ENCODE data around the gene SAMD4A.

SAMD4A gene

DNA sequence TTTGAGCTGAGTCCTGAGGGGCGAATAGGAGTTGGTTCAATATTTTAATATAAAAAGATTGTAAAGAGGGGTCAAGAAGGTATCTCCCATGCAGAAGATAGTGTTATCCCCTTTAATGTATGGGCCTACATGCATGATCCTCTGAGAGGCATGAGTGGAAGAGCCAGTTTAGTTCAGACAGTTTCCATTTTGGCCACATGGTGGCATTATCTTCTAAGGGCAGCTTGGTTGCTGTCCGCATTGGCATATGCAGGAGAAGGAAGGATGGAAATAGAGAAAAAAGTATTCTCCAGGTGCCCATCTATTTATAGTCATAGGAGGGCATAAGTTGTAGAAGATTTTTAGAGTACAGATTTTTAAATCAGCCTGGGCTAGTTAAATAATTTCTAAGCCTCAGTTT lies 5.4 kb downstream of the SAMD4A start:
- peaks cover 61% of the 10 kb centered on the region for H3K4me1 Mint-ChIP-seq
- H3K4me3 Mint-ChIP-seq, result no peak overlapping the region
- TF ChIP-seq, protein P1, sequence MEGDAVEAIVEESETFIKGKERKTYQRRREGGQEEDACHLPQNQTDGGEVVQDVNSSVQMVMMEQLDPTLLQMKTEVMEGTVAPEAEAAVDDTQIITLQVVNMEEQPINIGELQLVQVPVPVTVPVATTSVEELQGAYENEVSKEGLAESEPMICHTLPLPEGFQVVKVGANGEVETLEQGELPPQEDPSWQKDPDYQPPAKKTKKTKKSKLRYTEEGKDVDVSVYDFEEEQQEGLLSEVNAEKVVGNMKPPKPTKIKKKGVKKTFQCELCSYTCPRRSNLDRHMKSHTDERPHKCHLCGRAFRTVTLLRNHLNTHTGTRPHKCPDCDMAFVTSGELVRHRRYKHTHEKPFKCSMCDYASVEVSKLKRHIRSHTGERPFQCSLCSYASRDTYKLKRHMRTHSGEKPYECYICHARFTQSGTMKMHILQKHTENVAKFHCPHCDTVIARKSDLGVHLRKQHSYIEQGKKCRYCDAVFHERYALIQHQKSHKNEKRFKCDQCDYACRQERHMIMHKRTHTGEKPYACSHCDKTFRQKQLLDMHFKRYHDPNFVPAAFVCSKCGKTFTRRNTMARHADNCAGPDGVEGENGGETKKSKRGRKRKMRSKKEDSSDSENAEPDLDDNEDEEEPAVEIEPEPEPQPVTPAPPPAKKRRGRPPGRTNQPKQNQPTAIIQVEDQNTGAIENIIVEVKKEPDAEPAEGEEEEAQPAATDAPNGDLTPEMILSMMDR (IDR thresholded peaks at IDR 0.05; ENCODE audit: unreplicated experiment in 3 of 3), result peak in 2 of 3 experiments; percentile 27 to 42
- H3K27me3 Mint-ChIP-seq (ENCODE audit: low read depth), result peaks cover 4% of the 10 kb centered on the region
- no peak overlapping the region for H3K27ac Mint-ChIP-seq
- H3K9me3 Mint-ChIP-seq, result peaks cover 3% of the 10 kb centered on the region
- H3K36me3 Mint-ChIP-seq (ENCODE audit: low read depth), result peaks cover 24% of the 10 kb centered on the region

DNA sequence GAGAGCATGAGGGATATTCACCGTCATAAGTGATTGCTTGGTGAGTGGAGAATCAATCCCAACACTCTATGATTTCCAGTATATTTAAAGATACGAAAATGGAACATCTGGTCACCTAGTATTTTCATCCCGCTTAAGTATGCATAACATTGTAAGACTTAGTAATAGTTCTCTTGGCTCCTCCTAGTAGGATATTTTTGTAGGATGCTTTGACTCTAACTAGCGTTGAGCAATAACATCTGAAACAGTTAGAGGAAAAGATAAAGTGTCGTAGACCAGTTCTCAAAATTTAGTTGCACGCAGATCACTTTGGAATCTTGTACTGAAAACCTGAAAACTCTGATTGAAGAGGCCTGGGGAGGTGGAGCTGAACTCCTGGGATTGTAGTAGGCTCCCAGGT lies 7.6 kb downstream of the SAMD4A start:
- peak overlapping the region in 1 of 3 experiments; percentile 31 for H3K27ac Mint-ChIP-seq
- H3K4me3 Mint-ChIP-seq, result no peak overlapping the region
- TF ChIP-seq, protein P1 (IDR thresholded peaks at IDR 0.05; ENCODE audit: unreplicated experiment in 3 of 3), result no peak
- peaks cover 64% of the 10 kb centered on the region for H3K4me1 Mint-ChIP-seq
- H3K27me3 Mint-ChIP-seq (ENCODE audit: low read depth), result peaks cover 4% of the 10 kb centered on the region
- peaks cover 28% of the 10 kb centered on the region for H3K36me3 Mint-ChIP-seq (ENCODE audit: low read depth)
- peaks cover 3% of the 10 kb centered on the region for H3K9me3 Mint-ChIP-seq

DNA sequence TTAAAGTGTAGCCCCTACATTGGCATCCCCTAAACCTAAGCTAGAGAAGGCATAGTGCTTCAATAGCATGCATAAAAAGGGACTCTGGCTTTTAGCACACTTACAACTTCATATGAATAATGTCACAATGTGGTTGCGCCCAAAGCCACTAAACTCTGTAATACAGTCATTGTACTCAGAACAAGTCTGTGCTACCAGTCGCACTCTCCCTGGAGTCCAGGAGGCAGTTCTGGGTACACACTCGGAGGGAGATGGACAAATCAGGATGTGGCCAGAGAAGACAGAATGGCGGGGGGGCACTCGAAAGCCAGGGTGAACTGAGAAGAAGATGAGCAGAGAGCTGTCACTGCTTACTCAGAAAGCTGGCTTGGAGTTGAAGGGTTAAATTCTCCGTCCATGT lies 10.6 kb downstream of the SAMD4A start:
- Mint-ChIP-seq H3K27ac (peak overlapping the region in 1 of 3 experiments; percentile 6), H3K4me1 (peaks cover 64% of the 10 kb centered on the region), H3K4me3 (no peak overlapping the region), H3K27me3 (ENCODE audit: low read depth) (peaks cover 4% of the 10 kb centered on the region), H3K9me3 (peaks cover 3% of the 10 kb centered on the region), H3K36me3 (ENCODE audit: low read depth) (peaks cover 13% of the 10 kb centered on the region)
- TF ChIP-seq, protein P1 (IDR thresholded peaks at IDR 0.05; ENCODE audit: unreplicated experiment in 3 of 3), result no peak

DNA sequence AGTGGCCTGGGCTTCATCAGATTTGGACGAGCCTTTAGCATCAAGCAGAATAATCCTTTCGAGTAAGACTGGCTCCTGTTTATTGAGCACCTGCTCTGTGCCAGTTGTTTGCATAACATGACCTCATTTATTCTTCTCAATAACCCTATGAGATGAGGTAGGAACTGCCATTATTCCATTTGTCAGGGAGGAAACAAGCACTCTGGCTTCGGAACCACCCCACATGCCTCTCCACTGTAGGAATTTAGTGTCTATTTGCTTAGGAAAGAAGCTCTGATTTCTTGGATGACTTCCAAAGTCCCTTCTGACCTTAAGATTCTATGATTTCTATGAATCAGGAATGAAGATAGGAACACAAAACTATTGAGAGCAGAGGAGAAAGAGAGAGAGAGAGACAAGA lies 11.0 kb downstream of the SAMD4A start:
- no peak overlapping the region for H3K4me3 Mint-ChIP-seq
- H3K27ac Mint-ChIP-seq, result peak overlapping the region in 2 of 3 experiments; percentile 6 to 8
- peaks cover 11% of the 10 kb centered on the region for H3K36me3 Mint-ChIP-seq (ENCODE audit: low read depth)
- peaks cover 4% of the 10 kb centered on the region for H3K27me3 Mint-ChIP-seq (ENCODE audit: low read depth)
- peaks cover 3% of the 10 kb centered on the region for H3K9me3 Mint-ChIP-seq
- TF ChIP-seq, protein P1 (IDR thresholded peaks at IDR 0.05; ENCODE audit: unreplicated experiment in 3 of 3), result no peak
- peaks cover 64% of the 10 kb centered on the region for H3K4me1 Mint-ChIP-seq

DNA sequence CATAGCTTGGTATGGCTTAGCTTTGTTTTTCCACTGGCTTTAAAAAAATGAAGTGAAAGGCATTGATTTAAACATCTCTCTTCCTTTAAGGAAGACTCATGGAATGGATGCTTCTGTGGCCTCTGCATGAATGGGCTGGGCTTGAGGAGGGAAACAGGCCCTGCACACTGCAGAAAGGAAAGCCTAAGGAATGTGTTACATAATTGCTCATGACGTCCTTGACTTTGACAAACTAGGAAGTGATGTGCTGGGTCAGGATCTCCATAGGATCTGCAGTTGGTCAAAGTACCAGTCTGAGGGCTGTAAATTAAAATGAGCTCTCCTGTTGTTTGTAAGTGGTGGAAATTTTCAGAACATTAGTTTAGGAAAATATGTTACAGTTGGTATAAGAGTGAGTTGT lies 12.7 kb downstream of the SAMD4A start:
- Mint-ChIP-seq H3K9me3 (no peaks in the 10 kb centered on the region), H3K4me1 (peaks cover 60% of the 10 kb centered on the region), H3K36me3 (ENCODE audit: low read depth) (peaks cover 4% of the 10 kb centered on the region), H3K4me3 (no peak overlapping the region), H3K27me3 (ENCODE audit: low read depth) (peaks cover 4% of the 10 kb centered on the region), H3K27ac (peak overlapping the region in 1 of 3 experiments; percentile 20)
- TF ChIP-seq, protein P1 (IDR thresholded peaks at IDR 0.05; ENCODE audit: unreplicated experiment in 3 of 3), result no peak

DNA sequence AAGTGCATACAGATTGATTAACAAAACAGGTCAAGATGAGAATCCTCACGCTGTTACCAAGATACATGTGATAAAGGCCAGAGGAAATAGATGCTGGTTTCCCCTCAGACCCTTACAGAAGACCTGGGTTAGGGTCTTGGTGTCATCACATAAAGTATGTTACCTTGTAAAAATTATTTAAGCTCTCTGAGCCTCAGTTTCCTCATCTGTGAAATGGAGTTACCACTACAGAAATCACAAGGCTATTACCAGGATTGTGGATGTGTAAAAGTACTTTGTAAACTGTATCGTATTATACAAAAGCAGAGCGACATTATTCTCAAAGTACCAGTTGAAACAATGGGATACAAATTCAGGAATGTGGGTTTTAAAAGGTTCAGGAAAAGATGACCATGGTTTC lies 14.0 kb downstream of the SAMD4A start:
- no peak overlapping the region for H3K4me3 Mint-ChIP-seq
- no peak overlapping the region for H3K27ac Mint-ChIP-seq
- H3K4me1 Mint-ChIP-seq, result peaks cover 47% of the 10 kb centered on the region
- peaks cover 4% of the 10 kb centered on the region for H3K27me3 Mint-ChIP-seq (ENCODE audit: low read depth)
- H3K9me3 Mint-ChIP-seq, result peaks cover 4% of the 10 kb centered on the region
- peaks cover 9% of the 10 kb centered on the region for H3K36me3 Mint-ChIP-seq (ENCODE audit: low read depth)
- TF ChIP-seq, protein P1 (IDR thresholded peaks at IDR 0.05; ENCODE audit: unreplicated experiment in 3 of 3), result no peak
